K562 (cell line): ENCODE results near the gene HCRTR2. TPM values are rescaled to one million over a fixed set of nuclear protein-coding genes. Genes with fewer than 3 reads are reported as not detected.

Experiments
- ATAC-seq: fragments of 200-7000 bp; cut with Tn5 transposase; 3 replicates; pipeline ENCODE4 v1.9.1; 2020; ENCODE audit warnings: moderate library complexity
- BruUV-seq: library from RNA; stranded (reverse); fragments of 400-500 nt; replicated peaks from 2 replicates; lab custom pipeline; 2021; lab: Mats Ljungman, UMichigan
- CTCF ChIA-PET: fragments of 300-600 bp; formaldehyde crosslinking; extraction: SDS; loops from one replicate; lab custom pipeline; 2021; ENCODE audit warnings: low intra/inter-chr PET ratio; lab: Yijun Ruan, JAX
- POLR2A ChIA-PET: fragments of 300-600, 350-650 bp; sonication (Branson Sonifier 250); formaldehyde crosslinking; extraction: SDS; loops from one replicate; lab custom pipeline; 2021; ENCODE audit warnings: antibody characterized with exemption, inconsistent platforms; lab: Yijun Ruan, JAX
- DNase-seq, 4 experiments: peaks; one replicate each; pipeline versions ENCODE4 v3.0.0 to v3.0.0-alpha.2; 2011 to 2018; ENCODE audit warnings: low spot score in 3 of 4, mixed read lengths in 3 of 4; ENCODE audit errors: extremely low read depth in 1 of 4
- FAIRE-seq: peaks from 2 replicates; lab custom pipeline; 2011; peaks lifted over from hg19 to GRCh38; lab: Jason Lieb, UNC
- H2AFZ ChIP-seq: 2 replicates; pipeline ENCODE4 v1.6.0; 2011; ENCODE audit warnings: low read depth, low read length, control low read depth, inconsistent platforms
- H3K27ac ChIP-seq: fragments of 200-600 bp; 3 replicates; pipeline ENCODE4 v1.8.0; 2011; ENCODE audit warnings: low read depth, mild to moderate bottlenecking, control low read depth, inconsistent platforms, low read length, moderate library complexity, mixed read lengths; ENCODE audit errors: extremely low read depth
- H3K27me3 ChIP-seq, 2 experiments: fragments of 300-600 bp in 1 of 2; 2 replicates in 1 of 2; 3 replicates in 1 of 2; pipeline versions ENCODE4 v1.6.0 to v1.8.0; 2011; ENCODE audit warnings: inconsistent platforms in 2 of 2, low read length in 2 of 2, mild to moderate bottlenecking in 1 of 2, mixed read lengths in 1 of 2, moderate library complexity in 1 of 2; ENCODE audit not compliant: control insufficient read depth in 2 of 2, insufficient read depth in 2 of 2
- H3K36me3 ChIP-seq: fragments of 300-600 bp; 3 replicates; pipeline ENCODE4 v1.8.0; 2011; ENCODE audit warnings: mild to moderate bottlenecking, low read length, inconsistent platforms; ENCODE audit not compliant: control insufficient read depth, insufficient read depth
- H3K4me1 ChIP-seq, 2 experiments: fragments of 200-600 bp in 1 of 2; replicated peaks in 1 of 2; 2 replicates in 1 of 2; 3 replicates in 1 of 2; pipeline versions ENCODE4 v1.5.1 to v1.8.0; 2011; ENCODE audit warnings: inconsistent platforms in 2 of 2, low read length in 2 of 2, mild to moderate bottlenecking in 1 of 2, mixed read lengths in 1 of 2, moderate library complexity in 1 of 2; ENCODE audit not compliant: control insufficient read depth in 2 of 2, insufficient read depth in 2 of 2
- H3K4me2 ChIP-seq: 2 replicates; pipeline ENCODE4 v1.6.1; 2011; ENCODE audit warnings: low read length, control low read depth, inconsistent platforms, mixed read lengths; ENCODE audit not compliant: insufficient read depth
- H3K4me3 ChIP-seq: fragments of 200-600 bp; sonication (generic), shearing (Covaris generic); 2 replicates; pipeline ENCODE4 v1.5.1; 2016; ENCODE audit warnings: control low read depth, inconsistent platforms
- H3K79me2 ChIP-seq: fragments of 200-600 bp; 3 replicates; pipeline ENCODE4 v1.8.0; 2011; ENCODE audit warnings: low read length, inconsistent platforms; ENCODE audit not compliant: control insufficient read depth, insufficient read depth
- H3K9ac ChIP-seq, 2 experiments: 2 replicates each; pipeline versions ENCODE4 v1.6.0 to v1.6.1; 2011; ENCODE audit warnings: low read depth in 2 of 2, low read length in 2 of 2, control low read depth in 1 of 2, inconsistent platforms in 1 of 2, mild to moderate bottlenecking in 1 of 2, mixed read lengths in 1 of 2; ENCODE audit not compliant: insufficient read depth in 1 of 2
- H3K9me1 ChIP-seq: one replicate; pipeline ENCODE4 v1.6.0; 2011; ENCODE audit warnings: inconsistent platforms, mild to moderate bottlenecking, low read length, moderate library complexity; ENCODE audit not compliant: control insufficient read depth, insufficient read depth
- H3K9me3 ChIP-seq: replicated peaks from 2 replicates; pipeline ENCODE4 v1.5.1; 2011; ENCODE audit warnings: low read depth, low read length, inconsistent platforms; ENCODE audit not compliant: control insufficient read depth, insufficient read depth
- H4K20me1 ChIP-seq: replicated peaks from 2 replicates; pipeline ENCODE4 v1.6.1; 2011; ENCODE audit warnings: low read length, inconsistent platforms, mixed read lengths; ENCODE audit not compliant: control insufficient read depth, insufficient read depth
- ATF1 ChIP-seq, 2 experiments: fragments of 450-650 bp in 1 of 2; IDR thresholded peaks; 2 replicates each; pipeline ENCODE4 v1.6.1; 2016; ENCODE audit warnings: missing compliant biosample characterization in 1 of 2, missing genetic modification characterization in 1 of 2
- EP400 ChIP-seq: fragments of 450-650 bp; IDR thresholded peaks from 2 replicates; pipeline ENCODE4 v1.6.1; 2017; ENCODE audit warnings: antibody characterized with exemption, mild to moderate bottlenecking, moderate library complexity
- GATAD2A ChIP-seq: fragments of 450-650 bp; IDR thresholded peaks from 2 replicates; pipeline ENCODE4 v1.6.1; 2017
- KAT7 ChIP-seq: sonication (generic); formaldehyde crosslinking; IDR thresholded peaks from 2 replicates; pipeline ENCODE4 v1.8.0; 2022; ENCODE audit warnings: missing genetic modification reagents, mild to moderate bottlenecking, borderline replicate concordance
- NFIC ChIP-seq: fragments of 450-650 bp; IDR thresholded peaks from 2 replicates; pipeline ENCODE4 v1.6.1; 2017; ENCODE audit warnings: mild to moderate bottlenecking, inconsistent platforms
- PHF8 ChIP-seq: fragments of 200-600 bp; sonication (generic); IDR thresholded peaks from 2 replicates; pipeline ENCODE4 v1.6.1; 2012; ENCODE audit warnings: mixed run types, mild to moderate bottlenecking, inconsistent platforms, low read length, moderate library complexity, borderline replicate concordance
- WGBS: fragments of 100-300 bp; shearing (Covaris generic); methylation state at CpG from one replicate; pipeline ENCODE4 v1.1.6; 2016; ENCODE audit warnings: low coverage, mixed read lengths; ENCODE audit not compliant: insufficient coverage; ENCODE audit errors: missing lambda C conversion rate; 5-methylcytosine and 5-hydroxymethylcytosine counted together
- in situ Hi-C: fragments of 300-500 bp; cut with MboI; formaldehyde crosslinking; loops from 4 replicates; pipeline ENCODE4 v1.15.0; 2018; ENCODE audit warnings: inconsistent platforms, mixed read lengths
- intact Hi-C: fragments of 100-400 bp; cut with micrococcal nuclease; formaldehyde crosslinking; loops from 2 replicates; pipeline ENCODE4 v1.14.2; 2022
- polyA plus RNA-seq, 8 experiments: library from polyadenylated mRNA; depleted of rRNA in 4 of 8; stranded (reverse) in 5 of 8; unstranded in 3 of 8; fragments of >200 nt; fragmentation: Nextera tagmentation in 2 of 8; fragmentation: Illumina TruSeq in 1 of 8; extraction: Ambion mirVana in 2 of 8; extraction: Trizol in 1 of 8; gene quantifications; 2 replicates each; pipeline versions ENCODE4 v1.2.1 to v1.2.3, GENCODE V29; 2011 to 2014; ENCODE audit warnings: inconsistent platforms in 1 of 8, missing spikeins in 1 of 8
- total RNA-seq, 7 experiments: library from RNA; depleted of rRNA in 6 of 7; stranded (reverse); fragments of >200 nt in 6 of 7; fragmentation: Illumina TruSeq in 2 of 7; extraction: Trizol in 2 of 7; gene quantifications; 2 replicates each; pipeline versions ENCODE4 v1.2.1 to v1.2.3, GENCODE V29; 2011 to 2021; ENCODE audit warnings: low replicate concordance in 1 of 7
- TF ChIP-seq, protein P1 (sequence below): sonication (generic); formaldehyde crosslinking; IDR thresholded peaks from 2 replicates; pipeline ENCODE4 v1.4.0; 2020; ENCODE audit warnings: mild to moderate bottlenecking, missing genetic modification reagents
- TF ChIP-seq, protein P2 (sequence below): fragments of 250-450 bp; sonication (Bioruptor Pico); IDR thresholded peaks from 2 replicates; pipeline ENCODE4 v1.4.0; 2020

HCRTR2 gene
- total and polyA plus RNA-seq, 9 of the 15 experiments (the other 6 are each of a cell fraction or from before 2014, with no cell fraction given), result not detected

- Histone ChIP-seq H3K79me2 (no peaks in the 10 kb centered on the region), H3K36me3 (no peaks in the 10 kb centered on the region), H4K20me1 (no peaks in the 10 kb centered on the region), H3K27me3 (no peaks in the 10 kb centered on the region), H3K4me1 (no peaks in the 10 kb centered on the region), H3K27ac (no peak overlapping the region), H3K4me2 (no peak overlapping the region), H3K9me1 (no peaks in the 10 kb centered on the region), H3K9ac (no peak overlapping the region), H3K4me3 (no peak overlapping the region), H3K9me3 (no peaks in the 10 kb centered on the region), H2AFZ (no peak overlapping the region)
- intact Hi-C loops (no loop called here), in situ Hi-C loops (no loop called here)
- no peak for FAIRE-seq
- ATAC-seq, result no peak
- DNase-seq, result no peak
- BruUV-seq, result no TSS peak
- ChIA-PET POLR2A (no interaction called here), CTCF (no interaction called here)
- WGBS, result 0% methylated on average over 4 of the region's 4 CpGs
- TF ChIP-seq EP400 (no peak), PHF8 (no peak)
These were observed 10.6 kb downstream of the HCRTR2 start for GRCh38 chr6:55184782-55185530.

GRCh38 chr6:55198715-55199114 is 24.4 kb downstream of the HCRTR2 start:
- DNase-seq (no peak), FAIRE-seq (no peak), ATAC-seq (no peak)
- in situ Hi-C loops, result no loop called here
- intact Hi-C loops, result no loop called here
- H3K9me1 ChIP-seq, result no peaks in the 10 kb centered on the region
- H3K4me2 ChIP-seq, result no peak overlapping the region
- H3K27ac ChIP-seq, result no peak overlapping the region
- no peaks in the 10 kb centered on the region for H3K9me3 ChIP-seq
- no peaks in the 10 kb centered on the region for H3K36me3 ChIP-seq
- no peaks in the 10 kb centered on the region for H3K27me3 ChIP-seq
- ChIA-PET CTCF (no interaction called here), POLR2A (no interaction called here)
- H3K9ac ChIP-seq, result no peak overlapping the region
- H3K4me1 ChIP-seq, result no peaks in the 10 kb centered on the region
- BruUV-seq, result no TSS peak
- no peak overlapping the region for H3K4me3 ChIP-seq
- no peak overlapping the region for H2AFZ ChIP-seq
- H4K20me1 ChIP-seq, result no peaks in the 10 kb centered on the region
- no peaks in the 10 kb centered on the region for H3K79me2 ChIP-seq
- no peak for TF ChIP-seq KAT7 (CRISPR knock-in tag)
- TF ChIP-seq GATAD2A, result no peak
- TF ChIP-seq, protein P1, sequence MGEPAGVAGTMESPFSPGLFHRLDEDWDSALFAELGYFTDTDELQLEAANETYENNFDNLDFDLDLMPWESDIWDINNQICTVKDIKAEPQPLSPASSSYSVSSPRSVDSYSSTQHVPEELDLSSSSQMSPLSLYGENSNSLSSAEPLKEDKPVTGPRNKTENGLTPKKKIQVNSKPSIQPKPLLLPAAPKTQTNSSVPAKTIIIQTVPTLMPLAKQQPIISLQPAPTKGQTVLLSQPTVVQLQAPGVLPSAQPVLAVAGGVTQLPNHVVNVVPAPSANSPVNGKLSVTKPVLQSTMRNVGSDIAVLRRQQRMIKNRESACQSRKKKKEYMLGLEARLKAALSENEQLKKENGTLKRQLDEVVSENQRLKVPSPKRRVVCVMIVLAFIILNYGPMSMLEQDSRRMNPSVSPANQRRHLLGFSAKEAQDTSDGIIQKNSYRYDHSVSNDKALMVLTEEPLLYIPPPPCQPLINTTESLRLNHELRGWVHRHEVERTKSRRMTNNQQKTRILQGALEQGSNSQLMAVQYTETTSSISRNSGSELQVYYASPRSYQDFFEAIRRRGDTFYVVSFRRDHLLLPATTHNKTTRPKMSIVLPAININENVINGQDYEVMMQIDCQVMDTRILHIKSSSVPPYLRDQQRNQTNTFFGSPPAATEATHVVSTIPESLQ (CRISPR knock-in tag), result no peak
- TF ChIP-seq, protein P2, sequence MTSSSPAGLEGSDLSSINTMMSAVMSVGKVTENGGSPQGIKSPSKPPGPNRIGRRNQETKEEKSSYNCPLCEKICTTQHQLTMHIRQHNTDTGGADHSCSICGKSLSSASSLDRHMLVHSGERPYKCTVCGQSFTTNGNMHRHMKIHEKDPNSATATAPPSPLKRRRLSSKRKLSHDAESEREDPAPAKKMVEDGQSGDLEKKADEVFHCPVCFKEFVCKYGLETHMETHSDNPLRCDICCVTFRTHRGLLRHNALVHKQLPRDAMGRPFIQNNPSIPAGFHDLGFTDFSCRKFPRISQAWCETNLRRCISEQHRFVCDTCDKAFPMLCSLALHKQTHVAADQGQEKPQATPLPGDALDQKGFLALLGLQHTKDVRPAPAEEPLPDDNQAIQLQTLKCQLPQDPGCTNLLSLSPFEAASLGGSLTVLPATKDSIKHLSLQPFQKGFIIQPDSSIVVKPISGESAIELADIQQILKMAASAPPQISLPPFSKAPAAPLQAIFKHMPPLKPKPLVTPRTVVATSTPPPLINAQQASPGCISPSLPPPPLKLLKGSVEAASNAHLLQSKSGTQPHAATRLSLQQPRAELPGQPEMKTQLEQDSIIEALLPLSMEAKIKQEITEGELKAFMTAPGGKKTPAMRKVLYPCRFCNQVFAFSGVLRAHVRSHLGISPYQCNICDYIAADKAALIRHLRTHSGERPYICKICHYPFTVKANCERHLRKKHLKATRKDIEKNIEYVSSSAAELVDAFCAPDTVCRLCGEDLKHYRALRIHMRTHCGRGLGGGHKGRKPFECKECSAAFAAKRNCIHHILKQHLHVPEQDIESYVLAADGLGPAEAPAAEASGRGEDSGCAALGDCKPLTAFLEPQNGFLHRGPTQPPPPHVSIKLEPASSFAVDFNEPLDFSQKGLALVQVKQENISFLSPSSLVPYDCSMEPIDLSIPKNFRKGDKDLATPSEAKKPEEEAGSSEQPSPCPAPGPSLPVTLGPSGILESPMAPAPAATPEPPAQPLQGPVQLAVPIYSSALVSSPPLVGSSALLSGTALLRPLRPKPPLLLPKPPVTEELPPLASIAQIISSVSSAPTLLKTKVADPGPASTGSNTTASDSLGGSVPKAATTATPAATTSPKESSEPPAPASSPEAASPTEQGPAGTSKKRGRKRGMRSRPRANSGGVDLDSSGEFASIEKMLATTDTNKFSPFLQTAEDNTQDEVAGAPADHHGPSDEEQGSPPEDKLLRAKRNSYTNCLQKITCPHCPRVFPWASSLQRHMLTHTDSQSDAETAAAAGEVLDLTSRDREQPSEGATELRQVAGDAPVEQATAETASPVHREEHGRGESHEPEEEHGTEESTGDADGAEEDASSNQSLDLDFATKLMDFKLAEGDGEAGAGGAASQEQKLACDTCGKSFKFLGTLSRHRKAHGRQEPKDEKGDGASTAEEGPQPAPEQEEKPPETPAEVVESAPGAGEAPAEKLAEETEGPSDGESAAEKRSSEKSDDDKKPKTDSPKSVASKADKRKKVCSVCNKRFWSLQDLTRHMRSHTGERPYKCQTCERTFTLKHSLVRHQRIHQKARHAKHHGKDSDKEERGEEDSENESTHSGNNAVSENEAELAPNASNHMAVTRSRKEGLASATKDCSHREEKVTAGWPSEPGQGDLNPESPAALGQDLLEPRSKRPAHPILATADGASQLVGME, result no peak
- TF ChIP-seq NFIC, result no peak
- no peak for TF ChIP-seq ATF1 (CRISPR knock-in tag; IDR thresholded peaks at IDR 0.05)
- TF ChIP-seq ATF1 (tag; IDR thresholded peaks at IDR 0.05), result no peak
